ENCODE measurements around the gene C1RL.

DNA sequence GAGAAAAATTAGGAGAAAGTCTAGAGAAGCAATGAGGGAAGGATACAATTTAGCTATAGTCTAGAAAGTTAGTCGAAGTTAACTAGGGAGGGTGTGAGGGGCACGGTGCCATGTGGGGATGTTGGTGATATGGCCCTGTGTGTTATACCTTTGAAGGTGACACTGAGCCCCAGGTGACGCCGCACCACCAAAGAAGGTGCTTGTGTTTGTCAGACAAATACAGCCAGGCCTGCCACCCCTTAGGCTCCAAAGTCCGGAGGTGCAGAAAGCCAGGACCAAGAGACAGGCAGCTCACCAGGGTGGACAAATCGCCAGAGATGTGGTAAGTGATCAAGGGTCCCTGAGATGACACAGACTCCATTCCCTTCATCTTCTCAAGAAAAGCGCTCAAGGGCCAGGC, 47.4 kb downstream of the C1RL start:
- TF ChIP-seq CTCF (IDR thresholded peaks at IDR 0.05) (no peak), POLR2A (IDR thresholded peaks at IDR 0.05; ENCODE audit: low read depth) (no peak), POLR2AphosphoS5 (IDR thresholded peaks at IDR 0.05) (no peak)

All from esophagus muscularis mucosa (tissue), 3 donors.